HCT116 (cell line): ENCODE results near the gene ITGAE. TPM values are rescaled to one million over a fixed set of nuclear protein-coding genes. Genes with fewer than 3 reads are reported as not detected.

Experiments used
- ATAC-seq: fragments of 200-7000 bp; cut with Tn5 transposase; 2 replicates; pipeline ENCODE4 v1.9.1; 2020; ENCODE audit warnings: mild to moderate bottlenecking, moderate library complexity
- BruUV-seq: library from RNA; stranded (reverse); fragments of 400-500 nt; replicated peaks from 2 replicates; lab custom pipeline; 2021; lab: Mats Ljungman, UMichigan
- CTCF ChIA-PET: fragments of 300-600 bp; sonication (Branson Sonifier 250); formaldehyde crosslinking; loops from one replicate; lab custom pipeline; 2021; ENCODE audit warnings: antibody characterized with exemption; lab: Charles Lee
- POLR2A ChIA-PET: fragments of 300-600, 350-600 bp; sonication (Branson Sonifier 250); formaldehyde crosslinking; loops from one replicate; lab custom pipeline; 2021; ENCODE audit warnings: antibody characterized with exemption; lab: Charles Lee
- RAD21 ChIA-PET, 2 experiments: fragments of 300-600 bp; sonication (Branson Sonifier 250); formaldehyde crosslinking; loops; one replicate each; lab custom pipeline; 2023; ENCODE audit warnings: low total read pairs in 2 of 2; ENCODE audit not compliant: uncharacterized antibody in 2 of 2, unreplicated experiment in 2 of 2, low non-redundant PET in 1 of 2; lab: Charles Lee
- DNase-seq: peaks from one replicate; pipeline ENCODE4 v3.0.0-alpha.2; 2010; ENCODE audit warnings: low read depth, low spot score
- H2AFZ ChIP-seq: fragments of 200-600 bp; shearing (Covaris generic), sonication (generic); 2 replicates; pipeline ENCODE4 v1.6.1; 2017; ENCODE audit warnings: low read depth, mixed run types, mixed read lengths, antibody characterized with exemption, low read length; ENCODE audit not compliant: poor library complexity, severe bottlenecking
- H3K27ac ChIP-seq: 2 replicates; pipeline ENCODE4 v1.5.1; 2012; ENCODE audit warnings: low read depth, low read length
- H3K27me3 ChIP-seq: fragments of 200-600 bp; sonication (generic); 2 replicates; pipeline ENCODE4 v1.6.1; 2016; ENCODE audit warnings: mixed run types, low read length, mixed read lengths; ENCODE audit not compliant: insufficient read depth
- H3K36me3 ChIP-seq, 2 experiments: fragments of 200-500 bp in 1 of 2; fragments of 200-600 bp in 1 of 2; sonication (Bioruptor generic) in 1 of 2; sonication (generic) in 1 of 2; 2 replicates each; pipeline versions ENCODE4 v1.5.1 to v1.6.1; 2014 to 2016; ENCODE audit warnings: low read length in 2 of 2, inconsistent platforms in 1 of 2, mixed read lengths in 1 of 2, mixed run types in 1 of 2; ENCODE audit not compliant: insufficient read depth in 2 of 2, control insufficient read depth in 1 of 2
- H3K4me1 ChIP-seq, 2 experiments: fragments of 200-600 bp in 1 of 2; sonication (generic) in 1 of 2; 2 replicates each; pipeline versions ENCODE4 v1.5.1 to v1.6.1; 2012 to 2017; ENCODE audit warnings: low read length in 2 of 2, inconsistent platforms in 1 of 2, mild to moderate bottlenecking in 1 of 2, mixed read lengths in 1 of 2, mixed run types in 1 of 2, moderate library complexity in 1 of 2; ENCODE audit not compliant: insufficient read depth in 2 of 2, control insufficient read depth in 1 of 2
- H3K4me2 ChIP-seq: fragments of 200-600 bp; sonication (generic); 2 replicates; pipeline ENCODE4 v1.6.1; 2017; ENCODE audit warnings: mixed run types, low read length, mixed read lengths
- H3K4me3 ChIP-seq, 2 experiments: fragments of 200-600 bp in 1 of 2; sonication (generic) in 1 of 2; replicated peaks in 1 of 2; 2 replicates each; pipeline ENCODE4 v1.5.1; 2011 to 2016; ENCODE audit warnings: low read length in 2 of 2, control low read depth in 1 of 2, low read depth in 1 of 2, mild to moderate bottlenecking in 1 of 2, mixed read lengths in 1 of 2, mixed run types in 1 of 2
- H3K79me2 ChIP-seq: fragments of 200-600 bp; sonication (generic); 2 replicates; pipeline ENCODE4 v1.6.1; 2017; ENCODE audit warnings: mild to moderate bottlenecking, mixed run types, low read length, moderate library complexity, mixed read lengths; ENCODE audit not compliant: insufficient read depth
- H3K9ac ChIP-seq: fragments of 200-600 bp; sonication (generic); 2 replicates; pipeline ENCODE4 v1.6.1; 2016; ENCODE audit warnings: low read length, mixed read lengths
- H3K9me2 ChIP-seq: fragments of 200-600 bp; sonication (generic), shearing (Covaris generic); 2 replicates; pipeline ENCODE4 v1.6.1; 2017; ENCODE audit warnings: mixed run types, mild to moderate bottlenecking, moderate library complexity; ENCODE audit not compliant: insufficient read depth
- H3K9me3 ChIP-seq, 2 experiments: fragments of 200-500 bp in 1 of 2; fragments of 200-600 bp in 1 of 2; sonication (Bioruptor generic) in 1 of 2; sonication (generic) in 1 of 2; 2 replicates each; pipeline ENCODE4 v1.6.1; 2014 to 2017; ENCODE audit warnings: low read length in 2 of 2, mixed read lengths in 2 of 2, inconsistent platforms in 1 of 2, low read depth in 1 of 2, mild to moderate bottlenecking in 1 of 2, mixed run types in 1 of 2, moderate library complexity in 1 of 2; ENCODE audit not compliant: control insufficient read depth in 1 of 2, insufficient read depth in 1 of 2
- H4K20me1 ChIP-seq: fragments of 200-600 bp; sonication (generic), shearing (Covaris generic); 2 replicates; pipeline ENCODE4 v1.6.1; 2017; ENCODE audit warnings: mixed run types, mild to moderate bottlenecking, moderate library complexity; ENCODE audit not compliant: insufficient read depth
- CTCF ChIP-seq, 3 experiments: fragments of 200-600 bp in 1 of 3; sonication (generic) in 1 of 3; IDR thresholded peaks in 2 of 3; conservative IDR thresholded peaks in 1 of 3; 2 replicates each; pipeline ENCODE4 v1.5.1; 2012 to 2017; ENCODE audit warnings: low read depth in 2 of 3, low read length in 2 of 3, antibody characterized with exemption in 1 of 3, borderline replicate concordance in 1 of 3, control low read depth in 1 of 3, mild to moderate bottlenecking in 1 of 3, mixed read lengths in 1 of 3, mixed run types in 1 of 3, moderate library complexity in 1 of 3; ENCODE audit not compliant: insufficient read depth in 1 of 3
- EZH2phosphoT487 ChIP-seq: fragments of 200-600 bp; IDR thresholded peaks from 2 replicates; pipeline ENCODE4 v1.6.1; 2018; ENCODE audit warnings: antibody characterized with exemption, borderline replicate concordance
- JUND ChIP-seq: IDR thresholded peaks from 2 replicates; pipeline ENCODE4 v1.6.1; 2012
- MAX ChIP-seq: IDR thresholded peaks from 2 replicates; pipeline ENCODE4 v1.6.1; 2012
- POLR2A ChIP-seq: IDR thresholded peaks from 2 replicates; pipeline ENCODE4 v1.7.0; 2011; ENCODE audit warnings: borderline replicate concordance; ENCODE audit not compliant: insufficient read depth, insufficient read length; ENCODE audit errors: extremely low read depth
- POLR2AphosphoS5 ChIP-seq: IDR thresholded peaks from 2 replicates; pipeline ENCODE4 v1.6.1; 2011; ENCODE audit warnings: mild to moderate bottlenecking, low read depth, low read length, moderate library complexity
- SRF ChIP-seq: IDR thresholded peaks from 2 replicates; pipeline ENCODE4 v1.6.1; 2012; ENCODE audit warnings: low read depth
- TCF7L2 ChIP-seq: IDR thresholded peaks from 2 replicates; pipeline ENCODE4 v1.7.0; 2011; ENCODE audit warnings: borderline replicate concordance, inconsistent platforms; ENCODE audit not compliant: insufficient read depth, insufficient read length; ENCODE audit errors: extremely low read depth
- YY1 ChIP-seq: IDR thresholded peaks from 2 replicates; pipeline ENCODE4 v1.6.1; 2011; ENCODE audit warnings: low read length, low read depth, moderate library complexity, mild to moderate bottlenecking; ENCODE audit not compliant: insufficient replicate concordance; ENCODE audit errors: extremely low read depth
- ZNF274 ChIP-seq: fragments of 200-500 bp; sonication (Bioruptor generic); IDR thresholded peaks from 2 replicates; pipeline ENCODE4 v1.6.1; 2014; ENCODE audit warnings: mild to moderate bottlenecking, low read depth, low read length, inconsistent platforms
- intact Hi-C: fragments of 100-400 bp; cut with micrococcal nuclease; formaldehyde crosslinking; loops from 2 replicates; pipeline ENCODE4 v1.10.0; 2022
- total RNA-seq: library from RNA; stranded (reverse); gene quantifications from one replicate; pipeline ENCODE4 v1.2.1, GENCODE V29; 2021; ENCODE audit not compliant: unreplicated experiment

ITGAE gene
- total RNA-seq, 1 experiment from 2014 or later = 19.9 TPM

GRCh38 chr17:3838206-3838605 is 37.2 kb upstream of the ITGAE start:
- peak overlapping the region; percentile 62 for H3K4me2 ChIP-seq
- ChIA-PET RAD21 (interaction anchor here (0.7 to 1.3 kb wide), 3 partner anchors 100 to 101 kb away, joined by 3 to 4 read pairs (median 3); no protein-coding TSS in a partner anchor), POLR2A (interaction anchor here (0.6 kb wide), 1 partner anchor 8 kb away, joined by 3 read pairs; the partner anchor contains the start of gene NCBP3), CTCF (interaction anchor here (1.7 kb wide), 1 partner anchor 8 kb away, joined by 7 read pairs; the partner anchor contains the start of gene NCBP3)
- H3K36me3 ChIP-seq = peaks cover 20 to 31% of the 10 kb centered on the region in 2 experiments; a peak in 3 of 4 replicates
- H3K27ac ChIP-seq = peak overlapping the region; percentile 27; the same call in 1 of the 2 replicates
- peaks cover 9% of the 10 kb centered on the region; the same call in 1 of the 2 replicates for H4K20me1 ChIP-seq
- BruUV-seq = no TSS peak
- intact Hi-C loops = no loop called here
- H2AFZ ChIP-seq = no peak overlapping the region
- DNase-seq (peak; percentile 51), ATAC-seq (peak; percentile 96)
- TF ChIP-seq JUND = no peak
- TF ChIP-seq MAX = peak; percentile 47; the same call in 1 of the 2 replicates
- TF ChIP-seq EZH2phosphoT487 = no peak
- TF ChIP-seq POLR2A = no peak
- H3K9ac ChIP-seq = peak overlapping the region; percentile 38
- no peaks in the 10 kb centered on the region for H3K27me3 ChIP-seq
- H3K79me2 ChIP-seq = peaks cover 71% of the 10 kb centered on the region
- no peaks in the 10 kb centered on the region for H3K9me3 ChIP-seq
- no peak overlapping the region for H3K4me3 ChIP-seq
- H3K4me1 ChIP-seq = peaks cover 14 to 24% of the 10 kb centered on the region in 2 experiments
- H3K9me2 ChIP-seq = no peaks in the 10 kb centered on the region

- H3K27me3 ChIP-seq = no peaks in the 10 kb centered on the region
- H3K27ac ChIP-seq = no peak overlapping the region
- H3K36me3 ChIP-seq = peaks cover 12 to 20% of the 10 kb centered on the region in 2 experiments; a peak in 3 of 4 replicates
- peaks cover 14 to 24% of the 10 kb centered on the region in 2 experiments for H3K4me1 ChIP-seq
- no peak overlapping the region for H2AFZ ChIP-seq
- no peak overlapping the region for H3K4me3 ChIP-seq
- ChIA-PET CTCF (interaction anchor here (0.6 kb wide), 1 partner anchor 447 kb away, joined by 3 read pairs; no protein-coding TSS in a partner anchor), POLR2A (no interaction called here), RAD21 (no interaction called here)
- ATAC-seq (no peak), DNase-seq (no peak)
- H3K9me2 ChIP-seq = no peaks in the 10 kb centered on the region
- no TSS peak for BruUV-seq
- peaks cover 9% of the 10 kb centered on the region; the same call in 1 of the 2 replicates for H4K20me1 ChIP-seq
- no peak overlapping the region for H3K4me2 ChIP-seq
- H3K79me2 ChIP-seq = peaks cover 62% of the 10 kb centered on the region
- H3K9ac ChIP-seq = no peak overlapping the region
- intact Hi-C loops = no loop called here
- TF ChIP-seq CTCF (IDR thresholded peaks at IDR 0.05 in 2 of 3, conservative IDR thresholded peaks at IDR 0.05 in 1 of 3; ENCODE audit: borderline replicate concordance in 1 of 3, insufficient read depth in 1 of 3, low read depth in 2 of 3, low read length in 2 of 3) (no peak), MAX (no peak), SRF (no peak), YY1 (no peak), ZNF274 (no peak), POLR2AphosphoS5 (no peak), TCF7L2 (no peak), JUND (no peak)
- H3K9me3 ChIP-seq = no peaks in the 10 kb centered on the region
Measured at GRCh38 chr17:3836551-3836950, 35.6 kb upstream of the ITGAE start.
